SW 1271 (cell line): Measurements from ENCODE around the gene ATG4D.
"Not testable (repeated sequence)": the region's sequence is repeated elsewhere in the genome, so short reads cannot be mapped to it uniquely, and the experiment has no call there.

ENCODE experiments used
- DNase-seq, 2 experiments: peaks; one replicate each; lab custom pipeline; 2025; lab: John Stamatoyannopoulos, UW

Gene ATG4D

DNA sequence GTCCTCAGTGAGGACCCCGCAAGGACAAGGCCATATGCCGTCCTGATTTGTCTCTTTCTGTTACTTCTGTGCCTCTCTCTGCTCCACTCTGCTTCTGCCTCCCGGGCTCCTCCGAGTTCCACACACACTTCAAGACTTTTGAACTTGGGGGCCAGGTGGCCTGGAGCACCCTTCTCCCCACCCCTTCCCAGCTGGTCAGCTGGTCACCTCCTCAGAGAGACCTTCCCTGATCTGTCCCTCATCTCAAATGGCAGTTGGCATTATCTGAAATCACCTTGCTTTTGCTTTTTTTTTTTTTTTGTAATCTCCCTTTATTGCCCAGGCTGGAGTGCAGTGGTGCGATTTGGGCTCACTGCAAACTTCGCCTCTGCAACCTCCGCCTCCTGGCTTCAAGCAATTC lies 24.3 kb upstream of the ATG4D start:
- DNase-seq: no peak

DNA sequence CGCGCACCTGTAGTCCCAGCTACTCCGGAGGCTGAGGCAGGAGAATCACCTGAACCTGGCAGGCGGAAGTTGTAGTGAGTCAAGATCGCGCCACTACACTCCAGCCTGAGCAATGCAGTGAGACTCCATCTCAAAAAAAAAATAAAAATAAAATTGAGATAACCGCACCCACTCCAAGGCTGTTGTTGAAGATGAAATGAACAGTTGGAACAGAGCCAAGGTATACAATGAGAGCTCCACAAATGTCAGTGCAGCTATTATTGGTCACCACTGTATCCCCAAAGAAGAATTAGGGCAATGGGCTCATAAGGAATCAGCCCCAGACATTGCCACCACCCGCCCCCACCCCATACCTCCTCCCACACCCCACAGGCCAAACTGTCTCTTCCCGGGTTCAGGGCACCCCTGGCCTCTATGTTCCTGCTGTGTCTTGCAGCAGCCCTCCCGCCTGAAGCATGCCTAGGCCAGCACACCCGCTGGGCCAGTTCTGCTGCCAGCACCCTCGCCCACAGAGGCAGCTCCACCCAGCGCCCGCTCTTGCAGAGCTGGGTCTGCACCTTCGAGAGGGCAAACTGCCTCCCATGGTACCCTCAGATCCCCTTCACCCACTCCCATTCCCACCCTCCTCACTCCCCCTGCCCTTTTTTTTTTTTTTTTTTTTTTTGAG lies 22.9 kb upstream of the ATG4D start:
- no peak for DNase-seq

DNA sequence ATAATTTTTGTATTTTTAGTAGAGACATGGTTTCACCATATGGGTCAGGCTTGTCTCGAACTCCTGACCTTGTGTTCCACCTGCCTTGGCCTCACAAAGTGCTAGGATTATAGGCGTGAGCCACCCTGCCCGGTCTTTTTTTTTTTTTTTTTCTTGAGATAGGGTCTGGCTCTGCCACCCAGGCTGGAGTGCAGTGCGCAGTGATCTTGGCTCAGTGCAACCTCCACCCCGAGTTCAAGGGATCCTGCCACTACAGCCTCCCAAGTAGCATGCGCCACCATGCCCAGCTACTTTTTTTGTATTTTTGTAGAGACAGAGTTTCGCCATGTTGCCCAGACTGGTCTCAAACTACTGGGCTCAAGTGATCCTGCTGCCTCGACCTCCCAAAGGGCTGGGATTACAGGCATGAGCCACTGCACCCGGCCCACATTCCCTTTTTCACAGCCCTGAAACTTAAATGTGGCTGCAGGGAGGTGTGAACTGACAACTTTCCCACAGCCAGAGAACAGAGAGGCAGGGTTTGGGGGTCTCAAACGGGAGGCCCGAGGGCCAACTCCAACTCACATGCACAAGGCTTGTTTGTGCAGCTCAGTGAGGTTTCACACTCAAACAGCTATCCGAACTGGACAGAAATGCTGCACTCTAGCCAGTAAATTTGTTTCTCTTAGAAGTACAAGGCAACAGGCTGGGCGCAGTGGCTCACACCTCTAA lies 22.1 kb upstream of the ATG4D start:
- no peak for DNase-seq

DNA sequence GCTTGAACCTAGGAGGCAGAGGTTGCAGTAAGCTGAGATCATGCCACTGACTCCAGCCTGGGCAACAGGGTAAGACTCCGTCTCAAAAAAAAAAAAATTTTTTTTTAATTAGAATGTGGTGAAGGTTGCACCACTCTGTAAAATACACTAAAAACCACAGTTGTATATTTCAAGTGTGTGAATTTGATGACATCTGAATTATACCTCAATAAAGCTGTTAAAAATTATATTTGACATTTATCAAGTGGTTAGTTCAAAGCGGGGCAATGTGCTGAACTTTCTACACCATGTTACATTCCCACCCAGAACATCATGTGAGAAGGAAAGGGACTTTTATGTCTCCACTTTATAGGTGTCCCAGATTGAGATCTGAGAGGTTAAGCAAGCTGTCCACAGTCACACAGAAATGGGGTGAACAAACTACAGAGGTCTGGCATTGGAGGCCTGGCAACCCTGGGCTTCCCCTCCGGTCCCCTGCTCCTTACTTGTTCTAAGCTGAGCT lies 20.5 kb upstream of the ATG4D start:
- no peak for DNase-seq

DNA sequence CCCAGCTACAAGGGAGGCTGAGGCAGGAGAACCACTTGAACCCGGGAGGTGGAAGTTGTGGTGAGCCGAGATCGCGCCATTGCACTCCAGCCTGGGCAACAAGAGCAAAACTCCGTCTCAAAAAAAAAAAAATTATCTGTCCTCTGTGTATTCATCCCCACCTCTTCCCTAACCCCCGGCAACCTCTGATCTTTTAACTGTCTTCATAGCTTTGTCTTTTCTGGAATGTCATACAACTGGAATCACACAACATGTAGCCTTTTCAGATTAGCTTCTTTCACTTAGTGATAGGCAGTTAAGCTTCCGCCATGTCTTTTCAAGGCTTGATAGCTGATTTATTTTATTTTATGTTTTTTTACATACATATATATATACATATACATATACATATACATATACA lies 18.1 kb upstream of the ATG4D start:
- DNase-seq: no peak

DNA sequence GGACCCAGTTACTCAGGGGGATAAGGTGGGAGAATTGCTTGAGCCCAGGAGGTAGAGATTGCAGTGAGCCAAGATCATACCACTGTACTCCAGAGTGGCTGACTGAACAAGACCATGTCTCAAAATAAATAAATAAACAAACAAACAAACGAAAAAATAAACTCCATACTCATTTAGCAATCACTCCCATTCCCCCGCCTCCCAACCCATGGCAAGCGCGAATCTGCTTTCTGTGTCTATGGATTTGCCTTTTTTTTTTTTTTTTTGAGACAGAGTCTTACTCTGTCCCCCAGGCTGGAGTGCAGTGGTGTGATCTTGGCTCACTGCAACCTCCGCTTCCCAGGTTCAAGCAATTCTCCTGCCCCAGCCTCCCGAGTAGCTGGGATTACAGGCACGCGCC lies 16.8 kb upstream of the ATG4D start:
- not testable (repeated sequence) for DNase-seq

DNA sequence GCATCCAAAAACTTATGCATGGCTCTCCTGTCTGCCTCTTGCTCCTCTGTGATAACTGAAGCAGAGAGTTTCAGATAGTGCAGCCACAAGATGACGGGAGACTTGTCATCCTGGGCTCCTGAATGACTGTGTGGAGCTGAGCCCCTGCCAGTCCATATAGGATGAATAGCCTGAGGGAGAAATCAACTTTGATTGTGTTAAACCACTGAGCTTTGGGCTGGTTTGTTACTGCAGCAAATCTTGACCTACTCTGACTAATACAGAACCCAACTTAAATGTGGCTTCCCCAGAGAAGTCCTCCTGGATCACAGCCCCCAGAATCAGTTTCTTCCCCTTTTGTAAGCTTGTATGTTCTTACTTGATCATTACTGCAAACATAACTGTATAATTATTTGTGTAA lies 11.2 kb upstream of the ATG4D start:
- DNase-seq: no peak

DNA sequence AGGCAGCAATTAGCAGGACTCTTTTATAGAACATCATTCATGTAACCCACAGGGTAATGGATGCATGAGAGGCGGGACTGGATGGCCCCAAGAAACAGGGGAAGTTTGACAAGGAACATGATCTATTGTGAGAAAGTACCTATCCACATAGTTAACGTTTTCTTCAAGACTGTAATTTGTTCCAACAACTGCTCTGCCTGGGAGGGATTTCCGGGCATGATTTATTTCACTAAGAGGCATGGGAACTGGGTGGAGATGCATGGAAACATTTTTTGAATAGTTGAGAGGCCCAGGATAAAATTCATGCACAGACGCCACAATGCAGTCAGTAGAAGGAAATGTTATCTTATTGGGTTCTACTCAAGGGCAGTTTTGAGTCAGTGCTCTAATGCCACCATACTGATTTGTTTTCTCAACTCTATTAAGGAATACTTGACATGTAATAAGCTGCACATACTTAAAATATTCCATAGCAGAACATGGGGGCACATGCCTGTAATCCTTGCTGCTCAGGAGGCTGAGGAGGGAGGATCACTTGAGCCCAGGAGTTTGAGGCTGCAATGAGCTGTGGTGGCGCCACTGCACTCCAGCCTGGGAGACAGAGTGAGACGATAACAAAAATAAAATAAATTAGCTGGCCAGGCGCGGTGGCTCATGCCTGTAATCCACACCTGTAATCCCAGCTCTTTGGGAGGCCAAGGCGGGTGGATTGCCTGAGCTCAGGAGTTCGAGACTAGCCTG lies 9.9 kb upstream of the ATG4D start:
- no peak for DNase-seq

DNA sequence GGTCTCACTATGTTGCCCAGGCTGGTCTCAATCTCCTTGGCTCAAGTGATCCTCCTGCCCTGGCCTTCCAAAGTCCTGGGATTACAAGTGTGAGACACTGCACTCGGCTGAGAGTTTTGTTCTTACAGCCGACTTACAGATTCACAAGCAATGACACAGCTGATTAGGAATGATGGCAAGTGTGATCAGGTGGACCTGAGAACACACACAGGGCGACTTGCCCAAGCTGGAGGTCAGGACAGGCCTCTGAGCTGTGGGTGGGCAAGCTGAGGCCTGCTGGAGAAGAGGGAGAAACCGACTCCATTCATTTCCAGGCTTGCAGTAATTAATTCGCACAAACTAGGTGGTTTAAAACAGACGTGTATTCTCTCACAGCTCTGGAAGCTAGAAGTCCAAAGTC lies 8.1 kb upstream of the ATG4D start:
- no peak for DNase-seq

DNA sequence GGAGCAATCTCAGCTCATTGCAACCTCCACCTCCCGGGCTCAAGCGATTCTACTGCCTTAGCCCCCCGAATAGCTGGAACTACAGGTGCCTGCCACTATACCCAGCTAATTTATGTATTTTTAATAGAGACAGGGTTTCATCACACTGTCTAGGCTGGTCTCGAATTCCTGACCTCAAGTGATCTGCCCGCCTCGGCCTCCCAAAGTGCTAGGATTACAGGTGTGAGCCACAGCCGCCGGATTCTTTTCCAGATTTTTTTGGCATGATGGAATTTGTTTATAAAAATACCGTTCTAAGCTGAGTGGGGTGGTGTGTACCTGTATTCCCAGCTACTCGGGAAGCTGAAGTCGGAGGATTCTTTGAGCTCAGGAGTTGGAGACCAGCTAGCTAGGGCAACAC lies 6.0 kb upstream of the ATG4D start:
- DNase-seq: no peak

DNA sequence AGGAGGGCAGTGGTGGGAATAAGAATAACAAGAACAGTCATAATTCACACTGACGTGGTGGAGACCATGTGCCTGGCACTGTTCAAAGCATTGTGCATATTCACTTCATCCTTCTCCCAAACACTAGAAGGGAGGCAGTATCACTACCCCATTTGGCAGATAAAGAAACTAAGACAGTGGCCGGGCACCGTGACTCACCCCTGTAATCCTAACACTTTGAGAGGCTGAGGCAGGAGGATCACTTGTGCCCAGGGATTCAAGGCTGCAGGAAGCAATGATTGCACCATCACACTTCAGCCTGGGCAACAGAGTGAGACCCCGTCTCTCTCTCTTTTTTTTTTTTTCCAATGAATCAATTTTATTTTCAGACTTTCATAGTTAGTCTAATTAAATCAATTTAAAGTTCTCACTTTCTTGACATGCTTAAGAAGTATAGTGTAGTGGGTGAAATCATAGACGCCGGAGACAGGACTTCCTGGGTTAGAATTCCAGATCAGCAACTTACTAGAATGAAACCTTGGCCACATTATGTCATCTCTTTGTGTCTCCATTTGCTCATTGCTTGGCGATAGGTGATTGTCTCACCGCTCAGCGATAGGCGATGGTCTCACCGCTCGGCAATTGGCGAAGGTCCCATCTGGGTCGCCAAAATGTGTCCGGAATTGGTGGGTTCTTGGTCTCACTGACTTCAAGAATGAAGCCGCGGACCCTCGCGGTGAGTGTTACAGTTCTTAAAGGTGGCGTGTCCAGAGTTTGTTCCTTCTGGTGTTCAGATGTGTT lies 5.3 kb upstream of the ATG4D start:
- no peak for DNase-seq

DNA sequence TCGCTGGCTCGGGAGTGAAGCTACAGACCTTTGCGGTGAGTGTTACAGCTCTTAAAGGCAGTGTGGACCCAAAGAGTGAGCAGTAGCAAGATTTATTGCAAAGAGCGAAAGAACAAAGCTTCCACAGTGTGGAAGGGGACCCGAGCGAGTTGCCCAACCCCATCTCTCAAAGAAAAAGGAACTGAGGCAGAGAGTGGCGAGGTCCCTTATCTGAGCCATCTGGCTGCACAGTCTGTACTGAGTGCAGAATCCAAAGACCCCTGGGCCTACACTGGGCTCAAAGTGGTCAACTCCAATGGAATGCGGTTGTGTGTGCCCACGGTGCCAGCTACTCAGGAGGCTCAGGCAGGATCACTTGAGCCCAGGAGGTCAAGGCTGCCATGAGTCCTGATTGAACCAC lies 4.7 kb upstream of the ATG4D start:
- not testable (repeated sequence) for DNase-seq

DNA sequence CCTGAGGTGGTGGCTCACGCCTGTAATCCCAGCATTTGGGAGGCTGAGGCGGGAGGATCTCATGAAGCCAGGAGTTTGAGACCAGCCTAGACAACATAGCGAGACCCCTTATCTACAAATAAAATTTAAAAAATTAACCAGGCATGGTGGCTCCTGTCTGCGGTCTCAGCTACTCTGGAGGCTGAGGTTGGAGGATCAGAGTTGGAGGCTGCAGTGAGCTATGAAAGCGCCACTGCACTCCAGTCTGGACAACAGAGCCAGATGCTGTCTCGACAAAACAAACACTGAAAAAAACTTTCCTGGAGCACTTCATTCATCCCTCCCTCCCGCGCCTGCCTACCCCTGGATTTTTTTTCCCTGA lies 665 bp upstream of the ATG4D start:
- DNase-seq: no peak

DNA sequence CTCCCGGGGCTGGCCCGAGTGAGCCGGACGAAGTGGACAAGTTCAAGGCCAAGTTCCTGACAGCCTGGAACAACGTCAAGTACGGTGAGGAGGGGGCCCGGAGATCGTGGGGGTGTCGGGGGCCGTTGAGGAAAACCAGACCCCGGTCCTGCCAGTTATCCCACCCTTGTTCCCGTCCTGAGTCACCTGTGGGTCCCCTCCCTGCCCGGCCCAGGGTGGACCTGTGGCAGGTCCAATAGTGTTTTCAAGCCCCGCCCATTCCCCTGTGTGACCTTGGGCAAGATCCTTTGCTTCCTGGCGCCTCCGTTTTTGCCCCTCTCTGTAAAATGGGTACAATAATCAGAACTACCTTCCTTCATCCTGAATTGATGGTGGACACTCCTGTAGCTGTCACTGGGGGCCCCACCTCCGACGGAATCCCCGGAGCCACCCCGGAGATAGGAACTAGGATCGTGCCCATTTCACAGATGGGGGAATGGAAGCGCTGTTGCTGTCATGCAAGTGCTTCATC lies 593 bp downstream of the ATG4D start:
- peak in 1 of 2 experiments; percentile 25 for DNase-seq

DNA sequence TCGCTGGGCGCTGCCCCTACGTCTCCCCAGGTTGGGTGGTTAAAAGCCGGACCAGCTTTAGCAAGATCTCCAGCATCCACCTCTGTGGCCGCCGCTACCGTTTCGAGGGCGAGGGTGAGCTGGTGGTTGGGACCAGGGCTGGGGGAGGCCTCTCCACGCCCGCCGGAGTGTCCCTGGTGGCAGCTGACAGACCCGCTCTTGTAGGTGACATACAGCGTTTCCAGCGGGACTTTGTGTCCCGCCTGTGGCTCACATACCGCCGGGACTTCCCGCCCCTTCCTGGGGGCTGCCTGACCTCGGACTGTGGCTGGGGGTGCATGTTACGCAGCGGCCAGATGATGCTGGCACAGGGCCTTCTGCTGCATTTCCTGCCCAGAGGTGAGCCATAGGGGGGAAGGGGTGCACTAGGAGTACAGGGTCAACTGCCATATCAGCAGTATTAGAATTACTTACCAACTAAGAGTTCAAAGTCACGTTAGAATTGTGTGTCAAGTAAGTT lies 1.1 kb downstream of the ATG4D start:
- no peak for DNase-seq

DNA sequence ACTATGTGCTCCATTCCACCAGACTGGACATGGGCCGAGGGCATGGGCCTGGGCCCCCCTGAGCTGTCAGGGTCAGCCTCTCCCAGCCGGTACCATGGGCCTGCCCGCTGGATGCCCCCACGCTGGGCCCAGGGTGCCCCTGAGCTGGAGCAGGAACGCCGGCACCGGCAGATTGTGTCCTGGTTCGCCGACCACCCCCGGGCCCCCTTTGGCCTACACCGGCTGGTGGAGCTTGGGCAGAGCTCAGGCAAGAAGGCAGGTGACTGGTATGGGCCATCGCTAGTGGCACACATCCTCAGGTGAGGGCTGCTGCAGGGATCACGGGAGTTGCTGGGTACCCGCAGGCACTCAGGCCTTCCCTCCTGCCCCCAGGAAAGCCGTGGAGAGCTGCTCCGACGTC lies 3.1 kb downstream of the ATG4D start:
- DNase-seq: no peak

DNA sequence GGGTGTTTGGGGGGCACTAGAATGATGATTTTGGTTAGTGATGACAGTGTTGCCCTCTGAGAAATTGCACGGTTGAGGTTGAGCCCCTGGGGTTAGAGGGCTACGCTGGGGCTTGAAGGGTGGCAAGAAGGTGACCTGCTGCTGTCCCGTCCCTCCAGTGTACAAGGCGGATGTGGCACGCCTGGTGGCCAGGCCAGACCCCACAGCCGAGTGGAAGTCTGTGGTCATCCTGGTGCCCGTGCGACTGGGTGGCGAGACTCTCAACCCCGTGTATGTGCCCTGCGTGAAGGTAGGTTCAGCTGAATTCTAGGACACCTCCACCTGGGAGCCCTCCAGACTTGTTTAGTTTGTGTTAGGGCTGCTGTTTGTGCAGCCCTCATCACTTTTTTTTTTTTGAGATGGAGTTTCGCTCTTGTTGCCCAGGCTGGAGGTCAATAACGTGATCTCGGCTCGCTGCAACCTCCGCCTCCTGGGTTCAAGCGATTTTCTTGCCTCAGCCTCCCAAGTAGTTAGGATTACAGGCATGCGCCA lies 5.1 kb downstream of the ATG4D start:
- no peak for DNase-seq

DNA sequence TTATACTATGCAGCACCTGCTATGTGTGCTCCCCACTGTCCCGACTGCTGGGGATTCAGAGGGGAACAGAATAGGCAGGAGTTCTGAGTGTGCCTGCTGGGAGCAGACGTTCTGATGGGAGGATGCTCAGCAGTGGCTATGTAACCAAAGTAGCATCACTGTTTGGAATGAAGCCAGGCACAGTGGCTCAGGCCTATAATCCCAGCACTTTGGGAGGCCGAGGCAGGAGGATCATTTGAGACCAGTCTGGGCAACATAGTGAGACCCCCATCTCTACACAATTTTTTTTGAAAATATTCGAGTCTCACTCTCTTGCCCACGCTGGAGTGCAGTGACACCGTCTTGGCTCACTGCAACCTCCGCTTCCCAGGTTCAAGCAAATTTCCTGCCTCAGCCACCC lies 6.0 kb downstream of the ATG4D start:
- DNase-seq: no peak

DNA sequence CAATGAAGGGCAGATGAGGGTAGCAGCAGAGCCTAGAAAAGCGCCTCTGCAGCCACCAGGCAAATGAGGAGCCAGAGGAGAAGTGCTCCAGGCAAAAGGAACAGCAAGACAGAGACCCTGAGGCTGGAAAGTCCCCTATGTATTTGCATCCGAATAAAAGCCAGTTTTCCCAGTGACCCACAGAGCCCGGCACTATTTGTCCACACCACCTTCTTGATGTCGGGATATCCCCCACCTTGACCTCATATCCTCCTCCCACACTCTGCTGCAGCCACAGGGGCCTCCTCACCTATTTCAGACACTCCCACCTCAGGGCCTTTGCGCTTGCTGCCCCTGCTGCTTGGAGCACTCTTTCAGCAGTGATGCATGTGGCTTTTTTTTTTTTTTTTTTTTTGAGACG lies 6.6 kb downstream of the ATG4D start:
- no peak for DNase-seq

DNA sequence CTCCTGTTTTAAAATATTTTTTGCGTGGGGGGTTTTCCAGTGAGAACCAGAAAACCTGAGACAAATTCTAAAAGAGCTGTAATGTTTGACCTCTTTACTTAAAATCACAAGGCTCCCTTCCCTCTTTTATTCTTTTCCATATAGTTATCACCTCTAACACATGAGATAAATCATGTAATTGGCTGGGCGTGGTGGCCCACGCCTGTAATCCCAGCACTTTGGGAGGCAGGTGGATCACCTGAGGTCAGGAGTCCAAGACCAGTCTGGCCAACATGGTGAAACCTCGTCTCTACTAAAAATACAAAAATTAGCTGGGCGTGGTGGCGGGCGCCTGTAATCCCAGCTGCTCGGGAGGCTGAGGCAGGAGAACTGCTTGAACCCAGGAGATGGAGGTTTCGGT lies 7.3 kb downstream of the ATG4D start:
- not testable (repeated sequence) for DNase-seq

DNA sequence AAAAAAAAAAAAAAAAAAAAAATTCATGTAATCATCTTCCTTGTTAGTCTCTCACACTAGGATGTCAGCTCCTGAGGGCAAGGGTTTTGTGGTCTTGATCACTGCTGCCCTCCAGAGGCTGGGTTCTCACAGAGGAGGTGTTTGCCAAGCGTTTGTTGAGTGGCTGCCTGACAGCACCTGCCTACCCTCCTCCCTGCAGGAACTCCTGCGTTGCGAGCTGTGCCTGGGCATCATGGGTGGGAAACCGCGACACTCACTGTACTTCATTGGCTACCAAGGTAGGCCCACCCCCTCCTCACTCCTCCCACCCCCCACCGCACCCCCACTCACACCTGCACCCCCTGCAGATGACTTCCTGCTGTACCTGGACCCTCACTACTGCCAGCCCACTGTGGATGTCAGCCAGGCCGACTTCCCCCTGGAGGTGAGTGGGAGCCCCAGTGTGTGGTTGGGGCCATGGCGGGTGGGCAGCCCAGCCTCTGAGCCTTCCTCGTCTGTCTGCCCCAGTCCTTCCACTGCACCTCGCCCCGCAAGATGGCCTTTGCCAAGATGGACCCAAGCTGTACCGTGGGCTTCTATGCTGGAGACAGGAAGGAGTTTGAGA lies 8.1 kb downstream of the ATG4D start:
- DNase-seq: peak in 1 of 2 experiments; percentile 32
